Stimulated activated CD8-positive, alpha-beta memory T cell treated with anti-CD3 and anti-CD28 coated beads, Interleukin-7, amount 100 ng/mL, for 4 hours (primary cell): ENCODE measurements around the gene EPSTI1.

Source experiments
- DNase-seq, 2 donors: peaks; one replicate each; pipeline ENCODE4 v3.0.0-alpha.2; 2020; ENCODE audit warnings: low read depth in 2 of 2

EPSTI1 gene

GRCh38 chr13:42852136-42852535, 139.9 kb downstream of the EPSTI1 start:
- no peak for DNase-seq

GRCh38 chr13:42849200-42849599, 142.8 kb downstream of the EPSTI1 start:
- DNase-seq: no peak

- no peak for DNase-seq
Observed at GRCh38 chr13:42847891-42848663, 144.0 kb downstream of the EPSTI1 start.

- DNase-seq: no peak
Observed at GRCh38 chr13:42836930-42837690, 154.9 kb downstream of the EPSTI1 start.
